SK-N-SH treated with all-trans-retinoic acid at 6 μM for 48 hours (cell line): ENCODE measurements around the gene RGS2.

ENCODE experiments used
- ARNTL ChIP-seq: fragments of 450-650 bp; formaldehyde crosslinking; IDR thresholded peaks from 2 replicates; pipeline ENCODE4 v1.5.0; 2020; ENCODE audit warnings: low read depth, mild to moderate bottlenecking, moderate library complexity, borderline replicate concordance
- ESRRG ChIP-seq: fragments of 250-450 bp; sonication (Bioruptor Pico); IDR thresholded peaks from 2 replicates; pipeline ENCODE4 v1.6.1; 2021; ENCODE audit warnings: mild to moderate bottlenecking
- OSR1 ChIP-seq: fragments of 250-450 bp; sonication (Bioruptor Pico); IDR thresholded peaks from 2 replicates; pipeline ENCODE4 v1.8.0; 2022; ENCODE audit warnings: moderate library complexity, mild to moderate bottlenecking, inconsistent platforms
- RARB ChIP-seq: fragments of 250-450 bp; sonication (Bioruptor Pico); IDR thresholded peaks from 2 replicates; pipeline ENCODE4 v1.8.0; 2021; ENCODE audit warnings: mild to moderate bottlenecking, moderate library complexity
- SNAI2 ChIP-seq: fragments of 250-450 bp; sonication (Bioruptor Pico); IDR thresholded peaks from 2 replicates; pipeline ENCODE4 v1.5.0; 2020; ENCODE audit warnings: mild to moderate bottlenecking, moderate library complexity
- TOX ChIP-seq: fragments of 250-450 bp; sonication (Bioruptor Pico); IDR thresholded peaks from 2 replicates; pipeline ENCODE4 v1.8.0; 2021; ENCODE audit warnings: mild to moderate bottlenecking, moderate library complexity, borderline replicate concordance
- ZC3H10 ChIP-seq: fragments of 250-450 bp; sonication (Bioruptor Pico); IDR thresholded peaks from 2 replicates; pipeline ENCODE4 v1.5.1; 2021; ENCODE audit warnings: mild to moderate bottlenecking, moderate library complexity
- TF ChIP-seq, protein P1 (sequence below): fragments of 250-450 bp; sonication (Bioruptor Pico); IDR thresholded peaks from 2 replicates; pipeline ENCODE4 v1.8.0; 2021; ENCODE audit warnings: low read depth, mild to moderate bottlenecking, moderate library complexity, borderline replicate concordance

DNA sequence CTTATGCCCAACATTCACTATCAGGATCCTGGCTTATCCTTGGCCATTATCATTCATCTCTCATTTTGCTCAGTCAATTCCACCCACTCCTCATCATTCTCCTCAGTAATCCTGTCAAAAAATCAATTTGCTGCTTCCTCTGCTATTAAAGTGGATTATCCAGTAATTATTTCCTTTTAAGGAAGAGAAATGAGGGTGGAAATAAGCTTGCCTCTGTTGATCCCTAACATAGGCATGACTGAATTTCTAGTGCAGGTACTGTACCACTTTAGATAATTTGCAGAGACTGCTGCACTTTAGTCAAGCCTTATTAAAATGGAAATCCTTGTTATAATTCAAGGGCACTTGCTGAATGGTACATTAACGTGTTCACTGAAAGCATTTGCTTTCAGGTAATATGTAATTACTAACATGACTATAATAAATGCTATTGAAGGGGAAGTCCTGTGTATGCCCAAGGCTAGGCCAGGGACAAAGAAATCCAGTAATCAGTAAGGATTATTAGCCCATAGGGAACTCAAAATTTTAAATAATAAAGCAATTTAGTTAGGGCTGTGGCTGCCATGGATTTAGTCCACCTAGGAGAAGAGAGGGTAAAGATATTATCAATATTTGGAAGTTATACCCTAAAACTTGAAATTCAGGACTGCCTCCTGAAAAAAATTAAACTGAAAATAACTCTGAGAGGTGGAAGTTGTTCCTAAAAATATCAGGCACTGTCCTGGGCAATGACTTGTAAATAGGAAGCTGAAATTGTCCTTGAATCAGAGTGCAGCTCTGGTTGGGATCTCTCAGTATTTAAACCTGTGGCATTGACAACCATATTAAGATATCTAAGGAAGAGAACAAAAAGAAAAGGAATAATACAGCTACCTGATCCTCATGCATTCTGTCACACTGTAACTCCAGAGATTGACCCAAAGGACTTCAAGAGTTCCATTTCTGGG is 43.4 kb downstream of the RGS2 start:
- TF ChIP-seq SNAI2 (CRISPR knock-in tag) (no peak), TOX (no peak), OSR1 (no peak), RARB (CRISPR knock-in tag) (no peak), ZC3H10 (CRISPR knock-in tag) (no peak), ARNTL (CRISPR knock-in tag) (no peak), ESRRG (CRISPR knock-in tag) (no peak)
- TF ChIP-seq, protein P1, sequence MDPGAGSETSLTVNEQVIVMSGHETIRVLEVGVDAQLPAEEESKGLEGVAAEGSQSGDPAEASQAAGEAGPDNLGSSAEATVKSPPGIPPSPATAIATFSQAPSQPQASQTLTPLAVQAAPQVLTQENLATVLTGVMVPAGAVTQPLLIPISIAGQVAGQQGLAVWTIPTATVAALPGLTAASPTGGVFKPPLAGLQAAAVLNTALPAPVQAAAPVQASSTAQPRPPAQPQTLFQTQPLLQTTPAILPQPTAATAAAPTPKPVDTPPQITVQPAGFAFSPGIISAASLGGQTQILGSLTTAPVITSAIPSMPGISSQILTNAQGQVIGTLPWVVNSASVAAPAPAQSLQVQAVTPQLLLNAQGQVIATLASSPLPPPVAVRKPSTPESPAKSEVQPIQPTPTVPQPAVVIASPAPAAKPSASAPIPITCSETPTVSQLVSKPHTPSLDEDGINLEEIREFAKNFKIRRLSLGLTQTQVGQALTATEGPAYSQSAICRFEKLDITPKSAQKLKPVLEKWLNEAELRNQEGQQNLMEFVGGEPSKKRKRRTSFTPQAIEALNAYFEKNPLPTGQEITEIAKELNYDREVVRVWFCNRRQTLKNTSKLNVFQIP: no peak
